Femur (tissue), 1 donor: ENCODE measurements around the gene AMPD1.
A peak's percentile ranks its signal among the peaks of the same experiment; 100 is the strongest.

Experiments used
- DNase-seq: peaks from one replicate; pipeline ENCODE4 v3.0.0-alpha.2; 2017

The AMPD1 gene

DNA sequence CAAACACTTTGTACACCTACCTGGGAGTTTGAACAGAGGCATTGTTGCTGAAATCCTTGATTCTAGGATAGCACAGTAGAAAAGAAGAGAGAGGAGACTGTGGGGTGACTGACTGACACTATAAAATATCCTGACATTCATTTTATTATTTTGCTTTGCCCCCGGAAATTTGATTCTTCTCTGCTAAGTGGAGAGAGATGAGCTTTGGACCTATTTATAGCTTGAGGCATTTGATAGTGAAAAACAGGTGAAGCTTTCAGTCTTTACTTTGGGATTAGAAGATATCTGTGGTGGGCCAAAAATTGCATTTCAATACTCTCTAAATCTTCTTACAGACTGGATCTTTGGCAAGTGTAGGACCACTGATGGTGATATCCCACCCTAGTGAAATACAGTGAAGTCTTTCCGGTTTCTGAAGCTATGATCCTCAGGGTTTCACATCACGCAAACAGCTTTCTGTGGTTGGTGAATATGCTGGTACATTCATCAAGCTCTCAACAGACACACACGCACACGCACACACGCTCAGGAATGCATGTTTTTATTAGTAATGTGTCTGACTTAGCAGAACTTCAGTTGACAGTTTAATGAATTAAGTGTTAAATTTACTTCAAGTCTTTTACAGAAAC lies at the start of gene AMPD1:
TSS of gene AMPD1 (minus strand) at position 117 of the 629 bp plus-strand sequence. CDS start at position 42, 75 bp downstream.
- DNase-seq: no peak

DNA sequence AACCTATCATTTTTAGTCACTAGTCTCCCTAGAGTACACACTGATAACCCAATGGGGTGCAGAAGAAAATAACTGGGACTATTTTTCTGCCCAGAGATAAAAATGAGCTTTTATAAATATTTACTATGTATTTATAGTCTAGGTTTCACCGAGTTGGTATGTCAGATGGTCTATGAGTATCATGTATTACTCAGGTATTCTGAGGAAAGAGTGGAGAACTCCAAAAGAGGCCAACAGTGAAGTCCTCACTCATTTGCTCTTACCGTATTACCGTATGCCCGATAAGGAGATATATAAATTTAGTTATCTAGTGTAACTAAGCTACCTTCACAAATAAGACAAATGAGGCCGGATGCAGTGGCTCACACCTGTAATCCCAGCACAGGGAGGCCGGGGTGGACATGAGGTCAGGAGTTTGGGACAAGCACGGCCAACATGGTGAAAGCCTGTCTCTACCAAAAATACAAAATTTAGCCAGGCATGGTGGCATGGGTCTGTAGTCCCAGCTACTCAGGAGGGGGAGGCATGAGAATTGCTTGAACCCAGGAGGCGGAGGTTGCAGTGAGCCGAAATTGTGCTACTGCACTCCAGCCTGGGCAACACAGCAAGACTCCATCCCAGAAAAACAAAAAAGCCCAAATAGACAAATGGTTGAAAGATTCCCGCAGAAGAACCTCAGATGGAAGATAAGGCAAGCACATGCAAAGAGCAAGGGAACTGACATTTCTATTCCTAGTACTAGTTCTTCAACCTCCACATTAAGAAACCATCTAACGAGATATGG lies 46.8 kb upstream of the AMPD1 start:
- DNase-seq: no peak

DNA sequence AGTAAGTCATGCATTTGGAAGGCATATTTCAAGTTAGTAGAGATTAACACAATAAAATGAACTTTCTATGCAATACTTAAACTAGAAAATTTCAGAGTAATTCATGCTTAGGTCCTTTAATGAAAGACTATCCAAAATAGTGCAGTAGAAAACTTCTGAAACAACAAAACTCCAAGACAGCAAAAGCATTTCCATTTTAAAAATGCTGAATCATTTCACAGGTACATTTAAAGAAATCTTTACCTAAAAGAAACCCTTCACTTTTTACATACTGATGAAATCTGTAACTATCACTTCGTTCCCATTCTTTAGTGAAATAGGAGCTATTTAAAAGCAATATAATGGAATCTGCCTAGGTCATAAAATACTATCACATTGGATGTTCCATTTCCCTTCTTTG lies 45.0 kb upstream of the AMPD1 start:
- DNase-seq: no peak

DNA sequence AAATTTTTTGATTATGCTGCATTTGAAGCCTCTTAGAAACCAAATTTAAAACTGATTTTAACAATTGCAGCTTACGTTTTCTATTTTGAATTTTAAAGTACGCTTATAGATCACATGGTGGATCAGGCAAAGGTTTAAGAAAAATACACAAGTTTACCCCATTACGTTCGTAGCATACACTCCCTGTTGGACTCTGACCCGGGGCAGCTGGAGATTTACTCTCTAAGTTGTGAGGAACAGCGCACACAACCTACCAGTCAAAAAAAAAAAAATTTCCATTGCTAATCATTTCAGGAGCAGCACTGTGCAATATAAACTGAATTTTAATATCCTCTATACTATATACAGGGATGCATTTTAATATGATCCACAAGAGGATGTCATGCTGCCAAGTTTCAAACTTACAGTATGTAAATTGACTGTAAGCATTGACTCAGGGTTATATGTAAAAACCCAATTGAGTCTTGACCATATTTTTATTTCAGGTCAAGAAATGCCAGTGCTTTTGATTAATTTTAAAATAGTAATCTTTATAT lies 42.0 kb upstream of the AMPD1 start:
- DNase-seq: no peak

DNA sequence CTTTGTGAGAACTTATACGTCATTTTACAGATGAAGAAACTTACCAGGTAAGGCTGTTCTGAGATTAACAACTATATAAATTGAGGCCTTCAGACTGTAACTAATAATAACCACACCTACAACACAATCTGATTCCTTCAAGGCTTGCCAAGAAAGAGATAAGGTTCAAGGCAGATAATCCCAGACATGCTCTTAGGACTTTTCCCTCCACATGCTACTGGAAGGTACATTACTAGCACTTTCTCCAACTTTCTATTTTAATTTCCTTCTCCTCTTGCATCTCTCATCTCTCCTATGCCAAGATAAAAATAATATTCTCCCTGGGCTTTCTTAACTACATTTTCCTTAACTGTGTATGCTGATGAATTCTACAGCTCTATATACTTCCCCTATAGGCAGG lies 40.1 kb upstream of the AMPD1 start:
- DNase-seq: no peak

DNA sequence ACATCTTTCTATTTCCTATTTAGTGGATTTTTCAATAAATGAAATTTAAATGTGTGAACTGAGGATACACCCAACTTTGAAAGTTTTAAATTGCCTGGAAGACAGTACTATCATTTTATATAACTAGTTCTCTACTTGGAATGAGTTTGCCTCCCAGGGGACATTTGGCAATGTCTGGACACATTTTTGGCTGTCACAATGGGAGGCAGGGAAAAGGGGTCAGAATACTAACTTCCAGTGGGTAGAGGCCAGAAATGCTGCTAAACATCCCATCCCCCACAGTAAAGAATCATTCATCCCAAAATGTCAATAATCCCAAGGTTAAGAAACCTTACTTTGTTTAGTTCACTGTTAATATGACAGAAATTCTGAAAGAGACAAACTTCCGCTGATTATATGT lies 34.4 kb upstream of the AMPD1 start:
- no peak for DNase-seq

DNA sequence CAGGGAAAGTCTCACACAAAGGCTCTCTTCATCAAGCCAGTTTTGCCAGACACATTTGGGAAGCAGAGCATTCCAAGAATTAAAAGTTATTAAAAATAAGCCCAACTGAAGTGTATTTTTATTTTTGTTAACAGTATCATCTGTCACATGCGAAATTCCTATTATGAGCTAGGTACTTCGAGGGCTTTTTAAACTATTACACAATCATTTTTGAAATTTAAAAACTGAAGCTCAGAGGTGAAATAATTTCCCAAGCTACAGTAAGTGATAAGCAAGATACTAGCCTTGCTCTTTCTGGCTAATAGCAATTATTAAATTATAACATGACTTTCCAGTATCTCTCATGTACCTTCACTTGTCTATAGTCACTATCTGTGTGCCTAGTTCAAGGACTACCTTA lies 33.2 kb upstream of the AMPD1 start:
- DNase-seq: no peak

DNA sequence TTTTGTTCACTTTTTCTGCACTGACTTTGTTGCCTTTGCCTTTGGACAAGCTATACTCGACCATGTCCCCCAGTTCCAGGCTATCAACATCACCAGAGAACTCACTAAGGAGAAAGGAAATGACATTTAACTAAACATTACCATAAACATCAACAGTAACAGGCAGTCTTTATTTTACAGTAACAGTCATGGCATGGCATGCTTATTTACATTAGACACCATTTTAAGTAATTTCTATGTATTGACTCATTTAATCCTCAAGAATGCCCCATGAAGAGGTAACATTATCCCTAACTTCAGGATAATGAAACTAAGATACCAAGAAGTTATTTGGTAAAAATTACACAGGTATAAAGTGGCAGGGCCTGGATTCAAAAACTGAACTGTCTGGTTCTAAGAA lies 29.9 kb upstream of the AMPD1 start:
- no peak for DNase-seq

DNA sequence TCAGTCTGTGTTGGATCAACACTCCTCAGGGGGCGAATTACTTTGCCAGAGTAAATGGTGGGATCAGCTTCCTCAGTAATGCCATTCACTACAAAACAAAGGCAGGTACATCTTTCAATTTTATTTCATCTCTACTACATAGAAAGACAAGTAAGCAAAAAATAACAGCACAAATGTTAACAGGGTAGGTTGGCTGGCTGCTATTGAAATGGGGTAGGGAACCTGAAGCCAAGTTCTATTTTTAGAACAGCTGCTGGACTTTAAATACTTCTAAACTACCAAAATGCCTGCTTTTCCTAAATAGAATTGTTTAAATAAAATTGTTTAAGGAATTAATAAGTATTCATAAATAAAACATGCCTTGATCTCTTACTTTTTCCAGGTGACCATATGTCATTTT lies 28.6 kb upstream of the AMPD1 start:
- no peak for DNase-seq

DNA sequence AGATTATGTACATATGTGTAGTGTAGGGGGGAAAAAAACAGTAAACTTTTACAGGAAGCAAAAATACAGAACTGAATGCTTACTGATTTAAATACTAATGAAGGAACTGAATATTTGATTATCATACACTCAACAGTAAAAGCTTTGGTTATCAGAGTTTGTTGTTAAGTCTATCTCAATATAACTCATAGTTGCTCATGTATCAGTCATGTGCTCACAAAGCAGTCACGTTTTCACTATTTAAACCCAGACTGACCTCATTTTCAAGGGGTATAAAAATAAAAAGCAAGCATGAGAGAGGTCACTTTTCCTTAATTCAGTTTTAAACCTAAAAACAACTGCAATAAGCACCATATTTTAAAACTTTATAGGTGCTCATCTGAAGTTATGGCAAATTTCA lies 28.1 kb upstream of the AMPD1 start:
- DNase-seq: no peak

DNA sequence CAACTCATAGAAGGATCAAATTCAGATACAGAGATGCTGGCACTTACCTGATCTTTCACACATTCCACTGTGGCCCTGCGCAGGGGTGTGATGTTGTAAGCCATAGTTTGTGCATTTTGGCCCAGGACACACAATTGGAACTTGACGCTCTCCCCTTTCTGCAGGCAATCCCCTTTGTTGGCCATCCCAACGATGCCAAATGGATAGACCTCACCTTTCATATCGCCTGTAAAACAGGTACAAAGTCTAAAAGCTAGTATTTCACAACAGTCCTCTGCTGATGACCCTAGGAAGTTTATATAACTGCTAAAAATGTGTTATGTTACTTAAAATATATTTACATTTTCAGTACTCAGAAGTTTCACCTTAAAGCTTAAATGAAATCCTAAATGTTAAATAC lies 25.1 kb upstream of the AMPD1 start:
- no peak for DNase-seq

DNA sequence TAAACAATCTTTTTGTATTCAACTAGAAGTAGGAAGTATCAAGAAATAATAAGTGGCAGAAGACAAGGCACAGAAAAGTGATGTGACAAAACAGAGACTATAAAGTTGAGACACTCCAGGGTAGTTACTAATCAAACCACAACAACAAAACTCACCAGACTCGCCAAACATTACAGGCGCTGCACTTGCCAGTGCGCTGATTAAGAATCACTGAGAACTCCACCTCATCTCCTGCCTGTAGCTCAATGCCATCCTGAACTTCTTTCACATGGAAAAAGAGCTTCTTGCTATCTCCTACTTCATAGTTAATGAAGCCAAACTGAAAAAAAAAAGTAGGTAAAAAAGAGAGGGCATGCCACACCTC lies 24.1 kb upstream of the AMPD1 start:
- no peak for DNase-seq

DNA sequence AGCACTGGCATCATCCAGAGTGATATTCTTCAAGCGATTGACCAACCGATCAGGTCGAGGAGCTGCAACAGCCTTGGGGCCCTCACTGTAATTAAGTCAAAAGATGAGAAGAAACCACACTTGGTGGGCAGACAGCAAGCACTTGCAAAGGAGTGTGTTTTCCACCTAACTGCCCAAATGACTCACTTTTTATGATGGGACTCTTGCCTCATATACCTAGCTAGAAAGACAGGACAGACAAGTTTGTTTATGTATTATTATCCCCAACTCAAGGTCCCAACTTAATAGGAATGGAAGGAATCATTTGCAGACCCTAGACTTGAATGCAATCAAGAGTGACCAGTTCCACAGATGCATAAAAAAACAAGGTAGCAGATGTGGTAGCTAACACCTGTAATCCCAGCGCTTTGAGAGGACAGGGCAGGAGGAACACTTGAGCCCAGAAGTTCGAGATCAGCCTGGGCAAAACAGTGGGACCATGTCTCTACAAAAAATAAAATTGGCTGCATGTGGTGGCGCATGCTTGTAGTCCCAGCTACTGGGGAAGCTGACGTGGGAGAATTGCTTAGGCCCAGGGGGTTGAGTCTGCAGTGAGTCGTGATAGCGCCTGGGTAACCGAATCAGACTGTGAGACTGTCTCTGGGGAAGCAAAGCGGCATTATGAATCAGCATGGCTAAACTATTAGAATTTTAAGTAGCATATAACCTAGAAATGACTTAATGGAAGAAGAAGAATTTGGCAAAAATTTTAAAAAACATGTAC lies 23.5 kb upstream of the AMPD1 start:
- no peak for DNase-seq

DNA sequence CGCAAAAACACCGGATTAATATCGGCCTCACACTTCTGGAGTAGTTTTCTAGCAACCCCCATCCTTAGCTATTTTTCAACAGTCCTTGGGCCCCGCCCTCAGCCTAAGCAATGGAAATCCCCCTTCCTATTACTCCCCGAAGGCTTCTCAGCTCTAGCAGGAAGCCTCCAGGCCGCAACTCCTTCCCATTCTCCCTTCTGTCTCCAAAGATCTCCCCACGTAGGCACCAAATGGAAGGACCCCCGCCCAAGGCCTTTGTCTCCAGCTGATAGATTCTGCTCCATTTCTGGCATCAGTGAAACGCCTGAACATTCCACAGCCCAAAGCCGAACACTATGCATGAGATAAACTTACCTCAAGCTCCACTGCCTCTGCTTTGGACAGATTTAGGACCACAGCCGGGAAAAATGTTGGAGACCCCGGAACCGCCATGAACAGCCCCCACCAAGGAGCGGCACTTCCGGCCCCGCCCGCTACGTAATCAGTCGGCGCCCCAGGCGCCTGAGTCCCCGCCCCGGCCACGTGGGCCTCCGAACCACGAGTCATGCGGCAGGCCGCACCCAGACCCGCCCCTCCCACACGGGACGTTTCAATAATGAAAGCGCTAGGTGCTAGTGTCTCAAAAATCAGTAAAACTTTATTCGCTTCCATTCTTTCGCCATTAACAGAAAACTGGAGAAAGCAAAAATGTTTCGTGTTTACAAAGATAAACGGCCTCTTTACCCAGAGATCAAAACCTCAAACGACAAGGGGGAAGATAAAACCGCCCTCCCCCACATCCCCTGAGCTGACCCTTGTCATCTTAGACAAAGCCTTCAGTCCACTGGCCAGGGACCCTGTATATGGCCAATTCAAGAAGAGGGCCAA lies 21.2 kb upstream of the AMPD1 start, which contains the start of gene NRAS:
TSS of gene NRAS (minus strand) at position 468 of the 867 bp plus-strand sequence. CDS start 611 bp downstream, outside the sequence.
- DNase-seq: peak; percentile 97

DNA sequence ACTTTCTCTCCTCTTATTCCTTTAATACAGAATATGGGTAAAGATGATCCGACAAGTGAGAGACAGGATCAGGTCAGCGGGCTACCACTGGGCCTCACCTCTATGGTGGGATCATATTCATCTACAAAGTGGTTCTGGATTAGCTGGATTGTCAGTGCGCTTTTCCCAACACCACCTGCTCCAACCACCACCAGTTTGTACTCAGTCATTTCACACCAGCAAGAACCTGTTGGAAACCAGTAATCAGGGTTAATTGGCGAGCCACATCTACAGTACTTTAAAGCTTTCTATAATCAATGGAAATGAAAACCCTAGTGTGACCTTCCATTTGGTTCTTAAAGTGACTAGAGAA lies 20.6 kb upstream of the AMPD1 start:
- DNase-seq: no peak

DNA sequence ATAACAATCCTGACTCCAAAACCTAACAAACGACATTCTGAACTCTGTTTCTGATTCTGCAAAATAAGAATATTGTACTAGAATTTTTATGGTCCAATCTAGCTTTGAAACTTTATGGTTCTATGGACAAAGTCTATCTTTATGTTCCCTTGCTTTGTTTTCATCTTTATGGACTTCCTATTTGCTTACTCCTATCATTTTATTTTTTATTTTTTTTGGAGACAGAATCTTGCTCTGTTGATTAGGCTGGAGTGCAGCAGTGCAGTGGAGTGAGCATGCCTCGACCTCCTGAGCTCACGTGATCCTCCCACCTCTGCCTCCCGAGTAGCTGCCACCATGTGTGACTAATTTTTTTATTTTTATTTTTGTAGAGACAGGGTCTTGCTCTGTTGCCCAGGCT lies 17.6 kb upstream of the AMPD1 start:
- no peak for DNase-seq

DNA sequence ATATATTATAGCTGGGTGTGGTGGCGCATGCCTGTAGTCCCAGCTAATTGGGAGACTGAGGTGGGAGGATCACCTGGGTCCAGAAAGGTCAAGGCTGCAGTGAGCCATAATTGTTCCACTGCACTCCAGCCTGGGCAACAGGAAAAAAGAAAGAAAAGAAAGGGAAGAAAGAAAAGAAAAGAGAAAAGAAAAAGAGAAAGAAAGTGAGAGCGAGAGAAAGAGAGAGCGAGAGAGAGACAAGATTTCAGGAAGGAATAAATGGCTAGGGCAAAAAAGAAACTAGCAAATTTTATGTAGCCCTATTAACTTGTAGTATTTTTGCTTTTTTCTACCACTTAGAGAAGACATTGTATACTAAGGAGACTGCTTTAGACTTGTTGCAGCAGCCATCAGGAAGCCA lies 15.0 kb upstream of the AMPD1 start:
- DNase-seq: no peak

DNA sequence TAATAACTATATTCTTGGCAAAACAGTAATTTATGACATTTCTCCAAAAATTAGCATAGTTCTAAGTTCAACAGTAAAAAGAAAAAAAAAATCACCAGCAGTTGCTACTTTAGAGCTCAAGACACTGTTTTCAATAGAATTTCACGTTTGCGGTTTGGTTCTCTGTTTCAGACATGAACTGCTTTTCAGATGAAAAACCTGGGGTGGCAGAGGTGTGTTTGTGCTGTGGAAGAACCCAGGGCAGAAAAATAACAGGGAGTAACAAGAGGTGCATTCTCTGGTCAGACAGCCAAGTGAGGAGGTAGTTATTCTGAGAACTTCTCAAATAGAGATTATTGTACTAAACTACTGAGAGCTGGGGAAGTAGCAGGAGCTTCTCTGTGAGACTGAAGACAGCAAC lies 12.3 kb upstream of the AMPD1 start:
- no peak for DNase-seq

DNA sequence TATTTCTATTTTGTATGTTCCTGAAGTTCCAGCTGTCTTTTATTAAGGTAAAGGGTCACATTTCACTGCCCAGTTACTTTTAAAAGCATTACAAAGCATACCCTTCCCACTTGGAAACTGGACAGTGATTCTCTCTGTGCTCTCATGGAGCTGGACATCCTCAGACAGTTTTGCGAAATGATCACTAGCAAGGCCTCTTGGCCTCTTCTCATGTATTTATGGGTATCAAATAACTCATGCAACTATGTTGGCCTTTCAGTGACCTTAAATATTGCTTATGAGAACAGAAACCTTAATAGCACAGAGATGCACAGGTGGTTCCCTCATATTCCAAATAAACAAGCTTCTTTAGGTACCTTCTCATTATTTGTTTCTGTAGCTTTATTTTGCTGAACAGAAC lies 7.9 kb upstream of the AMPD1 start:
- no peak for DNase-seq

DNA sequence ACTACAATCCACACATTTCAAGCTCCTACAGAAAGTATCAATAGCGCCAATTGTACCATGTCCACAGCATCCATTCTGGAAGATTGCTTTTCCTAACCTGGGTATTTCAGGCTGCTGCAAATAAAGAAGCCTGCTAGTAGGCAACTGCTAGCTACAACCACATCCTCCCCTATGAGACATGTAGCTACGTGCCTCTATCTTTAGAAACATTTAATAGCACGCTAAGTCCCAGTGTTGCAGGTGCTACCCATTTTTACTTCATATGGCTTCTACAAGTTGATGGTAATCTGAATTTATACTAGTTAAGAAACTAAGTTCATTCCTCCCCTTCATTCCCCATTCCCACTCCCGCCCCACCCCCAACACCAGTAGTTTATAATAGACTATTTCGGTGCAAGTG lies 7.4 kb upstream of the AMPD1 start:
- no peak for DNase-seq

DNA sequence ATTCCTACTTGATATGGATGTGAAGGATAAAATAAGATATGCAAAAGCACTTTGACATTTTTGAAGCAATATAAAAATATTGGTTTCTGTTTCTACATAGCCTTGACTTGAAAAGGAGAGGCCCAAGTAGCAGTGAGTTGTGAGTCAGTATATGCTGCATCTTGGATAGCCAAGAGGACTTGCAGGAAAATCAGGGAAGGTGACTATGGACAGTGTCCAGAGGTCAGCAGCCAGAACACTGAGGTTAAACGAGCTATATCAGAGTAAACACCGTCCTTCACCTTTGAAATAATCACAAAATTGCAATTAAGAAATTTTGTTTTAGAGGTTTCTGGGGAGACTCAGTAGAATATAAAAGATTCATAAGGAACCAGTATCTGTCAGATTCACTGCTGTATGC lies 6.6 kb upstream of the AMPD1 start:
- DNase-seq: no peak

DNA sequence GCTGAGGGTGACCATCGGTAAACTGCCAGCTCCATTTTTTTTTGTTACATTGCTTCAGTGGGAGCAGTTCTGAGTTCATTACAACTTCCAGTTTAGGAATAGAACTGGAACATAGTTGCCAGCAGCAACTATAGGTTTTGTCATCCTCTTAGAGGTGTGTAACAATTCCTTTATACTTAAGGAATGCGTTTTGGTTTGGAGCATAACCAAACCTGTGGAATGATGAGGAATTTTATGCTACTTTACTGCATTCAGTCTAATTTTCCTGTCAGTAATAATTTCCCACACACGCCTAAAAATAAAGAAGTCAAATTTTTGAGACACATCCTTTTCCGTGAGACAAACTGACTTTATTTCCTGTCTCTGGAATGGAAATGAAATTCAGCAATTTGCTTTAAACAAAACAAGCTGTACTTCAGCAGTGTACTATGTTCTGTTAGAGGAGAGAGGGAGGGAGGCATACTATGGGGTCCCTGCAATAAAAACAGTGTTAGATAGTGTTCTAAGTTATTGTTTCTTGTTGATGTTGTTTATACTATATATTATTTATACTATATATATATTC lies 4.8 kb upstream of the AMPD1 start:
- no peak for DNase-seq
